WTC11 (cell line): ENCODE measurements around the gene SSR1.
"Not testable (repeated sequence)": the region's sequence is repeated elsewhere in the genome, so short reads cannot be mapped to it uniquely, and the experiment has no call there.

Experiments
- ATF3 ChIP-seq: sonication (generic); formaldehyde crosslinking; conservative IDR thresholded peaks from 2 replicates; pipeline ENCODE4 v1.8.1; 2022; ENCODE audit warnings: mild to moderate bottlenecking, missing genetic modification reagents
- CREM ChIP-seq: sonication (generic); formaldehyde crosslinking; IDR thresholded peaks from 2 replicates; pipeline ENCODE4 v1.8.1; 2022; ENCODE audit warnings: mild to moderate bottlenecking, missing genetic modification reagents, moderate library complexity
- CTCF ChIP-seq: fragments of 200-600 bp; IDR thresholded peaks from 2 replicates; pipeline ENCODE4 v1.8.0; 2022; ENCODE audit warnings: antibody characterized with exemption
- E2F1 ChIP-seq: sonication (generic); formaldehyde crosslinking; IDR thresholded peaks from 2 replicates; pipeline ENCODE4 v1.8.0; 2022; ENCODE audit warnings: mild to moderate bottlenecking, missing genetic modification reagents
- E2F5 ChIP-seq: sonication (generic); formaldehyde crosslinking; IDR thresholded peaks from 2 replicates; pipeline ENCODE4 v1.8.1; 2022; ENCODE audit warnings: mild to moderate bottlenecking, moderate library complexity, missing genetic modification reagents
- ESRRA ChIP-seq: sonication (generic); formaldehyde crosslinking; IDR thresholded peaks from 2 replicates; pipeline ENCODE4 v1.8.1; 2022; ENCODE audit warnings: mild to moderate bottlenecking, missing genetic modification reagents, borderline replicate concordance
- FOXJ3 ChIP-seq: sonication (generic); formaldehyde crosslinking; IDR thresholded peaks from 2 replicates; pipeline ENCODE4 v1.9.0; 2021; ENCODE audit warnings: missing genetic modification reagents, mild to moderate bottlenecking, borderline replicate concordance
- MAX ChIP-seq: sonication (generic); formaldehyde crosslinking; IDR thresholded peaks from 2 replicates; pipeline ENCODE4 v1.8.0; 2022; ENCODE audit warnings: mild to moderate bottlenecking, missing genetic modification reagents
- PREB ChIP-seq: sonication (generic); formaldehyde crosslinking; IDR thresholded peaks from 2 replicates; pipeline ENCODE4 v1.8.1; 2022; ENCODE audit warnings: mild to moderate bottlenecking, missing genetic modification reagents, moderate library complexity, borderline replicate concordance

- not testable (repeated sequence) for TF ChIP-seq PREB (CRISPR knock-in tag); CTCF; MAX (CRISPR knock-in tag); FOXJ3 (CRISPR knock-in tag); ATF3; E2F1; ESRRA (CRISPR knock-in tag); E2F5; CREM (CRISPR knock-in tag)
These were observed 47.6 kb downstream of the SSR1 start for GRCh38 chr6:7265385-7265726.
